Measurements from ENCODE around the gene CACNG6. TPM values are rescaled to one million over a fixed set of nuclear protein-coding genes. Genes with fewer than 3 reads are reported as not detected.
"Not testable (repeated sequence)": the region's sequence is repeated elsewhere in the genome, so short reads cannot be mapped to it uniquely, and the experiment has no call there.

CACNG6 gene
- not detected in 2 replicates for total RNA-seq

- intact Hi-C loops (cut with micrococcal nuclease), result no loop called here
Measured at GRCh38 chr19:53991224-53992113, at the start of gene CACNG6. Gene CACNG6 (plus strand): TSS chr19:53991637. CDS start chr19:53992878, 1,241 bp downstream.

DNA sequence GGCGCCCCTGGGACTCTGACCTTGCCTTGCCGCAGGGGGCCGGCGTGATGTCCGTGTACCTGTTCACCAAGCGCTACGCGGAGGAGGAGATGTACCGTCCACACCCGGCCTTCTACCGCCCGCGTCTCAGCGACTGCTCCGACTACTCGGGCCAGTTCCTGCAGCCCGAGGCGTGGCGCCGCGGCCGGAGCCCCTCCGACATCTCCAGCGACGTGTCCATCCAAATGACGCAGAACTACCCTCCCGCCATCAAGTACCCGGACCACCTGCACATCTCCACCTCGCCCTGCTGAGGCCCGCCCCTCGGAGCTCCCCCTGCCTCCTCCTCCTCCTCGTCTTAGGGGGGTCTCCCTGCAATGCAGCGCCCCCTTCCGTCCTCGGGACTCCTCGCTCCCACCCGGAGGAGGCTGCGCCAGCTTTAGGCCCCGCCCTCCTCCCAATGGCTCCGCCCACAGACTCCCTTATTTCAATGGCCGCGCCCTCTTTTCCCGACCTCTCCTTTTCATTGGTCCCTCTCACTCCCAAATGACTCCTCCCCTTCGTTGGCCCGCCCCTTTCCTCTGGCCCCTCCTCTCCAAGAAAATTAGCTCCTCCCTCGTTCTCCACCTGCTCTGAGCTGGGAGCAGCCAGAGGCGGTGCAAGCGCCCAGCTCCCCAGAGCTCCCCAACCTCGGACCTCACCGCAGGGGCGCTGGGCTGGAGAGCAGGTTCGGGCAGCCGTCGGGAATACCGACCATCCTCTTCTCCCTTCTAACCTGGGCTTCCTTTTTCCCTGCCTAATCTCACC, 49.2 kb upstream of the CACNG6 start:
- intact Hi-C loops (cut with micrococcal nuclease), result no loop called here

DNA sequence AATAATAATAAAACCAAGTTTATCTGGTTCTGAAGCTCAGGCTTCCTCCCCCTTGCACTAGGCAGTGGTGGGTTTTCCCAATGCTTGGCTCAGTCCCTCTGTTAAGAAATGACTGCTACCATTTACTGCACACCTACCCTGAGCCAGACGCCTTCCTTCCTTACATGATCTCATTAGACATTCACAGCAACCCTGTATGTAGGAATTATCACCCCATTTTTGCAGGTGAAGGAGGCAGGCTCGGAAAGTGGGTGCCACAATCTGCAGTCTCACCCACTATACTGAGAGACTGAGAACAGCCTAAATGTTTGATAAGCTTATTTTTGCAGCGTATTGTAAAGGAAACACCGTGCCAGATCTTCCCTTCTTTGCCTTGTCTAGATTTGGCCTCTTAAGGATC, 47.0 kb upstream of the CACNG6 start:
- intact Hi-C loops (cut with micrococcal nuclease), result no loop called here

DNA sequence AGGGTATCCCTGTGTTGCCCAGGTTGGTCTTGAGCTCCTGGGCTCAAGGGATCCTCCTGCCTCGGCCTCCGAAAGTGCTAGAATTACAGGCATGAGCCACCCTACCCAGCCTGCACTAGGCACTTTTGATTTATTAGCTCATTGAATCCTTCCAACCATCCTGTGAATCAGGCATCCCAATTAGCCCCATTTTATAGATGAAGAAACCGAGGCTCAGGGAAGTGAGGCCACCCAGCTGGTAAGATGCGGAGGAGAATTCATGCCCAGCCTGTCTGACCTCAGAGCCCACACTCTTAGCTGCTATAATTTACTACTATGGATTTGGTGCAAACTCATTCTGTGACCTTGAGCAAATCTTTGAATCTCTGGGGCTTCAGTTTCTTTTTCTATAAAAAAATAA, 46.5 kb upstream of the CACNG6 start:
- intact Hi-C loops (cut with micrococcal nuclease), result no loop called here

GRCh38 chr19:53945441-53945840, 46.0 kb upstream of the CACNG6 start:
- intact Hi-C loops (cut with micrococcal nuclease), result no loop called here

DNA sequence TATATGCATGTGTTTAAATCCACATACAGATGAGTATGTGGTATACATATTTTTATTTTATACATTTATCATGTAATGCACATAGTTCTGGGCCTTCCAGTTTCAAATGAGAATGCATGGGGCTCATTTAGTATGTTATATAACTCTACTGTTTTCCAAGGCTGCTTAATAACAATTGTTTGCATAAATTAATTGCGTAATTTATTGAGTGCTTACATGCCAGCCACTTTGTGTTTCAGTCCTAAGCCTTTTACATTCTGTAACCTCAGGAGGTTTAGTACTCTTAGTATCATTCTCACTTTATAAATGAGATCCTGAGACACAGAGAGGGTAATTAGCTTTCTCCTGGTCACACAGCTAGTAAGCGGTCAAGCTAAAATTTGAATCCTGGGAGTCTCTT, 45.4 kb upstream of the CACNG6 start:
- intact Hi-C loops (cut with micrococcal nuclease), result no loop called here

GRCh38 chr19:53947624-53948023, 43.8 kb upstream of the CACNG6 start:
- intact Hi-C loops (cut with micrococcal nuclease), result no loop called here

DNA sequence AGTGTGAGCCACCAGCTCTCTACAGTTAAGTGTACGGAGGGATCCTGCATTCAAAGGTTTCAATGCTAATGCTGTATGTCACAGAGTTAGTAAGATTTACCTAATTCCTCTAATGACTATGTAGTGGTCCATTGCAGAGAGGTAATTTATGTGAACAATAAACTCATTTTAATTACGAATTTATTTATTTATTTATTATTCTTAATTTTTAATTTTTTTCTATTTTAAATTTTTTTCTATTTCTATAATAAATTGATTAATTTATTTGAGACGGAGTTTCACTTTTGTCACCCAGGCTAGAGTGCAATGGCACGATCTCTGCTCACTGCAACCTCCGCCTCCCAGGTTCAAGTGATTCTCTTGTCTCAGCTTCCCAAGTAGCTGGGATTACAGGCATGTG, 42.8 kb upstream of the CACNG6 start:
- intact Hi-C loops (cut with micrococcal nuclease), result not testable (repeated sequence)

GRCh38 chr19:53951436-53951835, 40.0 kb upstream of the CACNG6 start:
- intact Hi-C loops (cut with micrococcal nuclease), result no loop called here

DNA sequence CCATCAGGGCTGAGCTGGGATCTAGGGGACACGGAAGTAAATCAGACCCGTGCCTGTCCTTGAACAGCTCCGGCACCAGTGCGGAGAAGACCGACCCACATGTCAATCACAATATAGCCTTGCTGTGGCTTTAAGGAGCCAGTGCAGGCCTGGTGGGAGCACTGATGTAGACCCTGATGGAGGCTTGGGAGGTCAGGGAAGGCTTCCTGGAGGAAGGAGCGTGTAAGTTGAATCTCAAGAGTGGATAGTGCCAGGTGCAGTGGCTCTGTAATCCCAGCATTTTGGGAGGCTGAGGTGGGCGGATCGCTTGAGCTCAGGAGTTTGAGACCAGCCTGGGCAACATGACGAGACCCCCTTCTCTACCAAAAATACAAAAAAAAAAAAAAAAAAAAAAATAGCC, 39.5 kb upstream of the CACNG6 start:
- intact Hi-C loops (cut with micrococcal nuclease), result no loop called here

GRCh38 chr19:53953383-53953782, 38.1 kb upstream of the CACNG6 start:
- intact Hi-C loops (cut with micrococcal nuclease), result no loop called here

- intact Hi-C loops (cut with micrococcal nuclease), result no loop called here
Measured at GRCh38 chr19:53957448-53958167, 33.8 kb upstream of the CACNG6 start.

GRCh38 chr19:53958168-53958571, 33.3 kb upstream of the CACNG6 start:
- intact Hi-C loops (cut with micrococcal nuclease), result no loop called here

DNA sequence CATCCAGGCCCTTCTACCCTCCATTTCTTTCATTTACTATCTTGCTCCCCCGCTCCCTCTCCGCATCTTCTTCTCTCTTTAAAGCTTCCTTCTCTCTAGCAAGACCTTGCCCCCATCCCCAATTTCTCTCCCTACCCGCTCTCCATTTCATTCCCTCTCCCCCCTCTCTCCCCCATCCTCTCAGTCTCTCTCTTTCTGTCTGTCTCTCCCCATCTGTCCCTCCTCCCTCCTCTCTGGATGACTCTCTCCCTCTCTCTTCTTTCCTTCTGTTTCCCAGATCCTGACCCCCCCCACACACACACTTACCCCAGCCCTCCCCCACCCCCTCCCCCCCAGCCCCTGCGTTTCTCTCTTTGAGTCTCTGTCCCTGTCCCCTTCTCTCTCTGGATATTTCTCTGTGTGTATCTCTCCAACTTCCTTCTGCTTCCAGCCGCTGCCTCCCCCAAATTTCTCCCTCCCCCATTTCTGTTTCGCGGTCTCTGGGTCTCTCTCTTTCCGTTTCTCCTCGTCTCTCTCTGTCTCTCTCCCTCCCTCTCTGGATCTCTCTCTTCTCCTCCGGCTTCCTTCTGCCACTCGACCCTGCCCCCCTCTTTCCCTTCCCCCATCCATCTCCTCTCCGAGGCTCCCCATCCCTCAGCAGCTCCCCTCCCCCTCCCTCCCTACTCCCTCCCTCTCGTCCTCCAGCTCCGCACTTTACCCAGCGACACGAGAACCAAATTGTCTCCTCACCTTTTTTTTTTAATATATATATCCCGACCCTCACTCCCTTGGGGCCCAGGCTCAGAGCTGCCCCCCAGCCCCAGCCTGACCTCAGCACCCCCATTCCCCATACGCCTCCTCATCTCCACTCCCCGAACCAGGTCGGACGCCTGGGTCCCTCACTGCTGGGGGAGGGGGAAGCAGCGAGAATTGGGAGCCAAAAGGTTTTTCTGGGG, 32.3 kb upstream of the CACNG6 start:
- intact Hi-C loops (cut with micrococcal nuclease), result no loop called here

DNA sequence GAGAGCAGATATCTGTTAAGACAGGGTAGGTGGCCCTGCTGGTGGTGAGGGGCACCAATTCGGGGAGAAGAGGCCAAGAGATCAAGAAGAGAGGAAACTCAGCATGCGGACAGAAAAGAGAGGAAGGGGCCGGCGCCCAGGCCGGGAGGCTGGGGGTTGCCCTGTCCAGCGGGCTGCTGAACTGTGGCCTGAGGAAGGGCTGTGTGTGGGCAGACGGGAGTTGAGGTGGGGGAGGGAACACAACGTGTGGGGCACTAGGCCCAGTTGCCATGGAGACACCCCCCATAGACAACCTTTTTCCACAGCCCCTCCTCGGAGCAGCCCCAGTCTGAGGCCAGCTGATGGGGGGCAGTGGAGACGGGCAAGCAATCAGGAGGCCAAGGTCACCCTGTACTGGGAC, 31.2 kb upstream of the CACNG6 start:
- intact Hi-C loops (cut with micrococcal nuclease), result no loop called here

- intact Hi-C loops (cut with micrococcal nuclease), result no loop called here
Measured at GRCh38 chr19:53960886-53961285, 30.6 kb upstream of the CACNG6 start.

DNA sequence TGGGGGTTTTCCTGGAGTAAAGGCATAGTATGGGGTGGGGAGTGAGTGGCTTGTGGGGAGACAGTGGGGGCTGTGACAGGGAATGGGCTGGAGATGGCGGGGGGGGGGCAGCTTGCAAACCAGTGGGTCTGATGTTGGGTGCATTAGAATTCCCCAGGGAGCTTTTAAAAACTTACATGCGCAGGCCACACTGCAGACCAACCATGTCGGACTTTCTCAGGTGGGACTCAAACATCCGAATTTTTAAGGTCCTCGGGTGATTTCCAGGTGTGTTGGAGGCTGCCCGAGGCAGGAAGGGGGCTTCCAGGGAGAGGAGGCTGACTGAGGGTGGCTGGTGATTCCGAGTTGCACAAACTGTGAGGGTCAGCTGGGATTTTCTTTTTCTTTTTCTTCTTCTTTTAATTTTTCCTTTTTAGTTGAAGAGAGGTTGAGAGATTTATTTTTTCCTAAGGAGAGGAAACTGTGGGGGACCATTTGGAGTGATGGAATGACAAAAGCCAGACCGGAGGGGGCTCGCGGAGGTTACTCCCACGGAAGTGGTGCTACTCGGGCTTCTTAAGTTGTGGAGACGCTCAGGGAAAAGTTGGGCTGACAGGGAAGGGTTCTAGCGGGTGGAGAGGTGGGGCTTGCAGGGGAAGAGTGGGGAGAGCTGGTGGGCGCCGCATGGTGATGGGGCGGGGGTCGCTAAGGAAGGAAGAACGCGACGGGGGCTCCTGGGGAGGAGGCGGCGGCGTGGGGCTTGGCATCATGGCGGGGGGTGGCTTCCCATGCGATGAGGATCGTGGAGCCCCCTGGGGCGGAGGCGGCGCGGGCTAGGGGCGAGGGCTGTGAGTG, 29.7 kb upstream of the CACNG6 start:
- intact Hi-C loops (cut with micrococcal nuclease), result no loop called here

DNA sequence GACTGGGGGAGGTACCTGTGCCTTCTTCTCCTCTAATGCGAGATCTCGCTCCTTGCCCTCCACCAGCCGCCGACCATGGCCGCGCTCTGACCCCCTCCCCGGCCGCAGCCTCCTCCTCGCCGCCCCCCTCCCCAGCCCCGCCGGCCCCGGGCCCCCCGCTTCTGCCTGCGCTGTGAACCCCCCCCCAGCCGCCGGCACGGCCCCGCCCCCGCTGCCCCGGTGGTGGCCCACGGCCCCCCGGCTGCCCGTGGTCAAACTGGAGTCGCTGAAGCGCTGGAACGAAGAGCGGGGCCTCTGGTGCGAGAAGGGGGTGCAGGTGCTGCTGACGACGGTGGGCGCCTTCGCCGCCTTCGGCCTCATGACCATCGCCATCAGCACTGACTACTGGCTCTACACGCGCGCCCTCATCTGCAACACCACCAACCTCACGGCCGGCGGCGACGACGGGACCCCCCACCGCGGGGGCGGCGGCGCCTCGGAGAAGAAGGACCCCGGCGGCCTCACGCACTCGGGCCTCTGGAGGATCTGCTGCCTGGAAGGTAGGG, 28.5 kb upstream of the CACNG6 start, which contains the start of gene CACNG8:
TSS of gene CACNG8 (plus strand) at position 51 of the 545 bp plus-strand sequence.
- intact Hi-C loops (cut with micrococcal nuclease), result no loop called here

DNA sequence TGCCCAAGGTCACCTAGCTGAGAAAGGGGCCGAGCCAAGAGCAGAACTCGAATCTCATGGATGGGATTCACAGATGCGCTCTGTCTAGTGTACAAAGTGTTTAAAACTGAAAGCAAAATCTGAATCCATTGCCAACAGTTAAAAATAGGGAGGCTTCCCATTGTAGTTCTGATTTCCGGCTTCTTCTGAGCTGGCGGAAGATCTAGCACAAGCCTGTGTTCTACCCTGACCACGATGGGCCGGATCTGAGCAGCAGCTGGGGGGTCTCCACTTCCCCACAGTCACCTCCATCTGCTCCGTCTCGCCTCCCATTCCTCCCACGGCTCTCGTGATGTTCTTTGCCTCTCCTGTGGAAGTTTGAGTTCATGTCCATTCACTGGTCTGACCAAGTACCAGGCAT, 26.3 kb upstream of the CACNG6 start:
- intact Hi-C loops (cut with micrococcal nuclease), result no loop called here
